ENCODE measurements around the gene ERICH2.

ERICH2 gene

DNA sequence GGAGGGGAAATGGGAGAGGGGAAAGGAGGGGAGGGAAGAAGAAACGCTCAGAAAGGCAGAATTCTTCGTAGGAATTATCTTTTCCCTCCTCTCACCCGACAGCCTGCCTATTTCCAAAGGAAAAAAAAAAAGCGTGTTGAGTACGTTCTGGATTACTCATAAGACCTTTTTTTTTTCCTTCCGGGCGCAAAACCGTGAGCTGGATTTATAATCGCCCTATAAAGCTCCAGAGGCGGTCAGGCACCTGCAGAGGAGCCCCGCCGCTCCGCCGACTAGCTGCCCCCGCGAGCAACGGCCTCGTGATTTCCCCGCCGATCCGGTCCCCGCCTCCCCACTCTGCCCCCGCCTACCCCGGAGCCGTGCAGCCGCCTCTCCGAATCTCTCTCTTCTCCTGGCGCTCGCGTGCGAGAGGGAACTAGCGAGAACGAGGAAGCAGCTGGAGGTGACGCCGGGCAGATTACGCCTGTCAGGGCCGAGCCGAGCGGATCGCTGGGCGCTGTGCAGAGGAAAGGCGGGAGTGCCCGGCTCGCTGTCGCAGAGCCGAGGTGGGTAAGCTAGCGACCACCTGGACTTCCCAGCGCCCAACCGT, 46.4 kb downstream of the ERICH2 start, which contains the start of gene GAD1:
Gene GAD1, plus strand, starts transcription at position 384 of the 589 bp plus-strand sequence. CDS start 1,705 bp downstream, outside the sequence.
- H3K4me3 ChIP-seq (ENCODE audit: low read depth, low read length, poor library complexity, severe bottlenecking) = peak within 1 kb of the TSS; percentile 62
- H3F3A ChIP-seq (ENCODE audit: insufficient read depth, low read length) = no peaks in the 10 kb centered on the region
- TF ChIP-seq EZH2 (IDR thresholded peaks at IDR 0.05; ENCODE audit: borderline replicate concordance, low read length) = no peak
- TF ChIP-seq, protein P1, sequence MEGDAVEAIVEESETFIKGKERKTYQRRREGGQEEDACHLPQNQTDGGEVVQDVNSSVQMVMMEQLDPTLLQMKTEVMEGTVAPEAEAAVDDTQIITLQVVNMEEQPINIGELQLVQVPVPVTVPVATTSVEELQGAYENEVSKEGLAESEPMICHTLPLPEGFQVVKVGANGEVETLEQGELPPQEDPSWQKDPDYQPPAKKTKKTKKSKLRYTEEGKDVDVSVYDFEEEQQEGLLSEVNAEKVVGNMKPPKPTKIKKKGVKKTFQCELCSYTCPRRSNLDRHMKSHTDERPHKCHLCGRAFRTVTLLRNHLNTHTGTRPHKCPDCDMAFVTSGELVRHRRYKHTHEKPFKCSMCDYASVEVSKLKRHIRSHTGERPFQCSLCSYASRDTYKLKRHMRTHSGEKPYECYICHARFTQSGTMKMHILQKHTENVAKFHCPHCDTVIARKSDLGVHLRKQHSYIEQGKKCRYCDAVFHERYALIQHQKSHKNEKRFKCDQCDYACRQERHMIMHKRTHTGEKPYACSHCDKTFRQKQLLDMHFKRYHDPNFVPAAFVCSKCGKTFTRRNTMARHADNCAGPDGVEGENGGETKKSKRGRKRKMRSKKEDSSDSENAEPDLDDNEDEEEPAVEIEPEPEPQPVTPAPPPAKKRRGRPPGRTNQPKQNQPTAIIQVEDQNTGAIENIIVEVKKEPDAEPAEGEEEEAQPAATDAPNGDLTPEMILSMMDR (IDR thresholded peaks at IDR 0.05; ENCODE audit: low read length) = no peak
- no peaks in the 10 kb centered on the region for H3K36me3 ChIP-seq (ENCODE audit: insufficient read depth, low read length)
- no peak within 1 kb of the TSS for H2AFZ ChIP-seq (ENCODE audit: low read length)
- peak within 1 kb of the TSS; percentile 40; the same call in 1 of the 2 replicates for H3K9ac ChIP-seq (ENCODE audit: low read length)
- H4K20me1 ChIP-seq (ENCODE audit: insufficient read depth, low read length) = no peaks in the 10 kb centered on the region
- peak within 1 kb of the TSS; percentile 86 for H3K4me2 ChIP-seq (ENCODE audit: low read length)
- H3K27ac ChIP-seq (ENCODE audit: low read depth, low read length, poor library complexity, severe bottlenecking) = no peak within 1 kb of the TSS
- H3K27me3 ChIP-seq (ENCODE audit: insufficient read depth, low read length) = no peaks in the 10 kb centered on the region
- no peaks in the 10 kb centered on the region for H3K9me2 ChIP-seq (ENCODE audit: low read depth, low read length)
- H3K79me2 ChIP-seq (ENCODE audit: insufficient read depth, low read length) = no peaks in the 10 kb centered on the region
- H3K4me1 ChIP-seq (ENCODE audit: insufficient read depth, low read length, severe bottlenecking) = peaks cover 23% of the 10 kb centered on the region
- no peaks in the 10 kb centered on the region for H3K9me3 ChIP-seq (ENCODE audit: low read length)

DNA sequence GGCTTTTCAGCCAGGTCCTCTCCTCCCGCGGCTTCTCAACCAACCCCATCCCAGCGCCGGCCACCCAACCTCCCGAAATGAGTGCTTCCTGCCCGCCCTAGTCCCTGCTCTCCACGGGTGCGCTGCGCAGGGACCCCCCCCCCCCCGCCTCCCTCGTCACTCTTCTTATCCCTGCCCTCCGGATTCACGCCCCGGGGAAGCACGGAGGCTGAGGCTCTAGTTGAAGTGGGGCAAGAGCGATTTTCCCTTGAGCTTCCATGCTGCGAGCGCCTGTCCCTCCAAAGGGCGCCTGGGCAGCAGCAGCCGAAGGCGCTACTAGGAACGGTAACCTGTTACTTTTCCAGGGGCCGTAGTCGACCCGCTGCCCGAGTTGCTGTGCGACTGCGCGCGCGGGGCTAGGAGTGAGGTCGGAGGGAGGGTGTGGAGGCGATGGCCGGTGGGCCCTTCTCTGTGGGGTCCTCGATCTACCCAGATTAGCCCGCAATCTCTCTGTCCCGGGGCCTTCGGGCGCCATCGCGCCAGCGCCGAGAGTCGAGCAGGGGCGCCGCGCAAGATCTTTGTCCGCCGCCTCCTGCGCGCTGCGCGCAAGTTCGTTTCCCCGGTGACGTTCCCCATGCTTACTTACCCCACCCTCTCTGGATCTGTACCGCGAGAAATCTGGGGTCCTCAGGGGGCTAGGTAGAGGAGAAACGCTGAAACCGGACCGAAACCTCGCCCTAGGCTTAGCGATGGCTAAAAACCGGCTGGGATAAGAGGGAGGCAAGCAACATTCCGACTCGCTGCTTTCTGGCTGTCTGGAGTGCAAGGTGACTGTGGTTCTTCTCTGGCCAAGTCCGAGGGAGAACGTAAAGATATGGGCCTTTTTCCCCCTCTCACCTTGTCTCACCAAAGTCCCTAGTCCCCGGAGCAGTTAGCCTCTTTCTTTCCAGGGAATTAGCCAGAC, 47.2 kb downstream of the ERICH2 start:
- Histone ChIP-seq H3K4me1 (ENCODE audit: insufficient read depth, low read length, severe bottlenecking) (peaks cover 23% of the 10 kb centered on the region), H3K9ac (ENCODE audit: low read length) (no peak overlapping the region), H3K4me3 (ENCODE audit: low read depth, low read length, poor library complexity, severe bottlenecking) (peak overlapping the region; percentile 62), H3K79me2 (ENCODE audit: insufficient read depth, low read length) (no peaks in the 10 kb centered on the region), H2AFZ (ENCODE audit: low read length) (no peak overlapping the region), H4K20me1 (ENCODE audit: insufficient read depth, low read length) (no peaks in the 10 kb centered on the region), H3K27ac (ENCODE audit: low read depth, low read length, poor library complexity, severe bottlenecking) (no peak overlapping the region), H3K9me2 (ENCODE audit: low read depth, low read length) (no peaks in the 10 kb centered on the region), H3K27me3 (ENCODE audit: insufficient read depth, low read length) (no peaks in the 10 kb centered on the region), H3F3A (ENCODE audit: insufficient read depth, low read length) (no peaks in the 10 kb centered on the region), H3K36me3 (ENCODE audit: insufficient read depth, low read length) (no peaks in the 10 kb centered on the region), H3K4me2 (ENCODE audit: low read length) (peak overlapping the region; percentile 86; the same call in 1 of the 2 replicates), H3K9me3 (ENCODE audit: low read length) (no peaks in the 10 kb centered on the region)
- TF ChIP-seq, protein P1 (IDR thresholded peaks at IDR 0.05; ENCODE audit: low read length) = no peak
- no peak for TF ChIP-seq EZH2 (IDR thresholded peaks at IDR 0.05; ENCODE audit: borderline replicate concordance, low read length)

DNA sequence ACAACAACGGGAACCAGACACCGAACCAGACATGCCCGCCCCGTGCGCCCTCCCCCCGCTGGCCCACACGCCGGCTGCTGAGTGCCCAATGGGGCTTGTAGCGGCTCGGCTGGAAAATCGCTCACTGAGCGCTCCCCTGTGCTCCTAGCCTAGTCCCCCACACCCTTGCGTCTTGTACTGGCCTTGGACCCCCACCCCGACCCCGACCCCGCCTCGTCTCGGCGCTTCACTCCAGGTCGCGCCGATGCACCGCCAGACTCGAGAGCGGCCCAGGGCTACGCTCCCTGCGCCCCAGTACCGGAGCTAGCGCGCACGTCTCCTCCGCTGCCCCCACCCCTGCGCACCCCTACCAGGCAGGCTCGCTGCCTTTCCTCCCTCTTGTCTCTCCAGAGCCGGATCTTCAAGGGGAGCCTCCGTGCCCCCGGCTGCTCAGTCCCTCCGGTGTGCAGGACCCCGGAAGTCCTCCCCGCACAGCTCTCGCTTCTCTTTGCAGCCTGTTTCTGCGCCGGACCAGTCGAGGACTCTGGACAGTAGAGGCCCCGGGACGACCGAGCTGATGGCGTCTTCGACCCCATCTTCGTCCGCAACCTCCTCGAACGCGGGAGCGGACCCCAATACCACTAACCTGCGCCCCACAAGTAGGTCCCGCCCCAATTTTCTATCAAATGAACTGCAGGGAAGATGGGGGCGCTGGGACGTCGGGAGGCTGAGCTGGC, 48.0 kb downstream of the ERICH2 start:
- Histone ChIP-seq H3K27me3 (ENCODE audit: insufficient read depth, low read length) (no peaks in the 10 kb centered on the region), H2AFZ (ENCODE audit: low read length) (no peak overlapping the region), H3K4me1 (ENCODE audit: insufficient read depth, low read length, severe bottlenecking) (peaks cover 23% of the 10 kb centered on the region), H3K9me2 (ENCODE audit: low read depth, low read length) (no peaks in the 10 kb centered on the region), H3F3A (ENCODE audit: insufficient read depth, low read length) (no peaks in the 10 kb centered on the region), H3K27ac (ENCODE audit: low read depth, low read length, poor library complexity, severe bottlenecking) (no peak overlapping the region), H3K9me3 (ENCODE audit: low read length) (no peaks in the 10 kb centered on the region), H3K36me3 (ENCODE audit: insufficient read depth, low read length) (no peaks in the 10 kb centered on the region), H4K20me1 (ENCODE audit: insufficient read depth, low read length) (no peaks in the 10 kb centered on the region), H3K79me2 (ENCODE audit: insufficient read depth, low read length) (no peaks in the 10 kb centered on the region), H3K9ac (ENCODE audit: low read length) (no peak overlapping the region), H3K4me2 (ENCODE audit: low read length) (no peak overlapping the region), H3K4me3 (ENCODE audit: low read depth, low read length, poor library complexity, severe bottlenecking) (no peak overlapping the region)
- TF ChIP-seq EZH2 (IDR thresholded peaks at IDR 0.05; ENCODE audit: borderline replicate concordance, low read length) = no peak
- TF ChIP-seq, protein P1 (IDR thresholded peaks at IDR 0.05; ENCODE audit: low read length) = no peak
